Measurements from ENCODE around the gene DIP2C.

DNA sequence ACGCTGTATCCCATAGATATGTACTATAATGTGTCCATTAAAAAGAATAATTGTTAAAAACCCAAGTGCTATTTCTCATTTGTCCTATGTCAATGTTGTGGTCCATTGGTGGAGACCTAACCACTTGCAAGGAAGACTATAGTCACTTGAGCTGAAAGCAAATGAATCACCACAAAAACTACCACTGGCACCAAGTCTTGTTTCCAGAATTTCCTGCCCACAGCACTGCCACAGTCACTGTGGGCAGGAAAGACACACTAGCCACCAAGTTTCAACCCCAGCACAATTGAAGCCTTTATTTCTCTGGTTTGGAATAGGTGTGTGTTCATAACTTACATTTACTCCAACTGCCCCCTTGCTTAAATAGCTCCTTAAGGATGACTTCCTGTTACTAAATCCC lies 12.4 kb downstream of the DIP2C start:
- no peak for TF ChIP-seq POLR2A (IDR thresholded peaks at IDR 0.05)
- TF ChIP-seq, protein P1, sequence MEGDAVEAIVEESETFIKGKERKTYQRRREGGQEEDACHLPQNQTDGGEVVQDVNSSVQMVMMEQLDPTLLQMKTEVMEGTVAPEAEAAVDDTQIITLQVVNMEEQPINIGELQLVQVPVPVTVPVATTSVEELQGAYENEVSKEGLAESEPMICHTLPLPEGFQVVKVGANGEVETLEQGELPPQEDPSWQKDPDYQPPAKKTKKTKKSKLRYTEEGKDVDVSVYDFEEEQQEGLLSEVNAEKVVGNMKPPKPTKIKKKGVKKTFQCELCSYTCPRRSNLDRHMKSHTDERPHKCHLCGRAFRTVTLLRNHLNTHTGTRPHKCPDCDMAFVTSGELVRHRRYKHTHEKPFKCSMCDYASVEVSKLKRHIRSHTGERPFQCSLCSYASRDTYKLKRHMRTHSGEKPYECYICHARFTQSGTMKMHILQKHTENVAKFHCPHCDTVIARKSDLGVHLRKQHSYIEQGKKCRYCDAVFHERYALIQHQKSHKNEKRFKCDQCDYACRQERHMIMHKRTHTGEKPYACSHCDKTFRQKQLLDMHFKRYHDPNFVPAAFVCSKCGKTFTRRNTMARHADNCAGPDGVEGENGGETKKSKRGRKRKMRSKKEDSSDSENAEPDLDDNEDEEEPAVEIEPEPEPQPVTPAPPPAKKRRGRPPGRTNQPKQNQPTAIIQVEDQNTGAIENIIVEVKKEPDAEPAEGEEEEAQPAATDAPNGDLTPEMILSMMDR (IDR thresholded peaks at IDR 0.05): no peak

Data from prostate gland (tissue), 2 donors.